Measurements from ENCODE around the gene CNOT2. TPM values are rescaled to one million over a fixed set of nuclear protein-coding genes. Genes with fewer than 3 reads are reported as not detected.

Gene CNOT2
- total RNA-seq, 1 experiment from 2014 or later, result 64.7 TPM

DNA sequence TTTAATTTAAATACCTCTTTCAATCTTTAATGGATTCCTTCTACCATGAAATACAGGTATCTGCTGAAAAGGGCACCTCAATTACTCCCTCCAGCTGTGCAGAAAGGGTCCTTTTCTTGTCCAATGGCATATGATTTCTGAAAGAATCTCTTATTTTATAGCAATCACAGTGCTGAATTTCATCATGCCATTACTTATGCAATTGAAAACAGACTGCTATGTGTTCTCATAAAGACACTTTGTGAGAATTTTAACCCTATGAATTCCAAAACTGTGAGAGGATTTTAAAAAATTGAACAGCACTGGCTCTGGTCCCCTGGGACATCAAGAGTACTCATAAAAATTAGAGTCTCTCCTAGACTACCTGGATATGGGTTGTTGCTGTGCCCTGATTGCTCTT is 45.9 kb upstream of the CNOT2 start:
- Mint-ChIP-seq H3K4me3 (no peak overlapping the region), H3K27me3 (ENCODE audit: low read depth) (no peaks in the 10 kb centered on the region), H3K9me3 (peaks cover 11% of the 10 kb centered on the region; the same call in 1 of the 2 replicates), H3K27ac (no peak overlapping the region), H3K4me1 (peaks cover 8% of the 10 kb centered on the region; the same call in 1 of the 2 replicates), H3K36me3 (no peaks in the 10 kb centered on the region)
- POLR2A ChIA-PET, result no interaction called here
- TF ChIP-seq, protein P1, sequence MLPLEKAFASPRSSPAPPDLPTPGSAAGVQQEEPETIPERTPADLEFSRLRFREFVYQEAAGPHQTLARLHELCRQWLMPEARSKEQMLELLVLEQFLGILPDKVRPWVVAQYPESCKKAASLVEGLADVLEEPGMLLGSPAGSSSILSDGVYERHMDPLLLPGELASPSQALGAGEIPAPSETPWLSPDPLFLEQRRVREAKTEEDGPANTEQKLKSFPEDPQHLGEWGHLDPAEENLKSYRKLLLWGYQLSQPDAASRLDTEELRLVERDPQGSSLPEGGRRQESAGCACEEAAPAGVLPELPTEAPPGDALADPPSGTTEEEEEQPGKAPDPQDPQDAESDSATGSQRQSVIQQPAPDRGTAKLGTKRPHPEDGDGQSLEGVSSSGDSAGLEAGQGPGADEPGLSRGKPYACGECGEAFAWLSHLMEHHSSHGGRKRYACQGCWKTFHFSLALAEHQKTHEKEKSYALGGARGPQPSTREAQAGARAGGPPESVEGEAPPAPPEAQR (CRISPR knock-in tag; IDR thresholded peaks at IDR 0.05), result no peak
- TF ChIP-seq AR (CRISPR knock-in tag; IDR thresholded peaks at IDR 0.05) (no peak), HMGXB4 (CRISPR knock-in tag; IDR thresholded peaks at IDR 0.05) (no peak), TEAD4 (CRISPR knock-in tag; IDR thresholded peaks at IDR 0.05) (no peak), SMAD4 (CRISPR knock-in tag; IDR thresholded peaks at IDR 0.05) (no peak), ZNF532 (CRISPR knock-in tag; IDR thresholded peaks at IDR 0.05; ENCODE audit: borderline replicate concordance) (no peak), ARID4B (CRISPR knock-in tag; IDR thresholded peaks at IDR 0.05; ENCODE audit: borderline replicate concordance) (no peak), ESRRA (CRISPR knock-in tag; IDR thresholded peaks at IDR 0.05; ENCODE audit: borderline replicate concordance) (no peak), NR2C2 (CRISPR knock-in tag; IDR thresholded peaks at IDR 0.05) (no peak), NFYB (CRISPR knock-in tag; conservative IDR thresholded peaks at IDR 0.05; ENCODE audit: low read depth) (no peak)
- CTCF ChIA-PET, result no interaction called here
- DNase-seq (ENCODE audit: low spot score), result no peak
- no peak for ATAC-seq
